HG03045 (cell line): ENCODE results near the gene SCN8A.
"Not testable (repeated sequence)": the region's sequence is repeated elsewhere in the genome, so short reads cannot be mapped to it uniquely, and the experiment has no call there.

Source experiments
- ATAC-seq: cut with Tn5 transposase; IDR thresholded peaks from one replicate; pipeline ENCODE4 v1.9.1; 2021; ENCODE audit warnings: mild to moderate bottlenecking, moderate library complexity; ENCODE audit not compliant: unreplicated experiment

Gene SCN8A

DNA sequence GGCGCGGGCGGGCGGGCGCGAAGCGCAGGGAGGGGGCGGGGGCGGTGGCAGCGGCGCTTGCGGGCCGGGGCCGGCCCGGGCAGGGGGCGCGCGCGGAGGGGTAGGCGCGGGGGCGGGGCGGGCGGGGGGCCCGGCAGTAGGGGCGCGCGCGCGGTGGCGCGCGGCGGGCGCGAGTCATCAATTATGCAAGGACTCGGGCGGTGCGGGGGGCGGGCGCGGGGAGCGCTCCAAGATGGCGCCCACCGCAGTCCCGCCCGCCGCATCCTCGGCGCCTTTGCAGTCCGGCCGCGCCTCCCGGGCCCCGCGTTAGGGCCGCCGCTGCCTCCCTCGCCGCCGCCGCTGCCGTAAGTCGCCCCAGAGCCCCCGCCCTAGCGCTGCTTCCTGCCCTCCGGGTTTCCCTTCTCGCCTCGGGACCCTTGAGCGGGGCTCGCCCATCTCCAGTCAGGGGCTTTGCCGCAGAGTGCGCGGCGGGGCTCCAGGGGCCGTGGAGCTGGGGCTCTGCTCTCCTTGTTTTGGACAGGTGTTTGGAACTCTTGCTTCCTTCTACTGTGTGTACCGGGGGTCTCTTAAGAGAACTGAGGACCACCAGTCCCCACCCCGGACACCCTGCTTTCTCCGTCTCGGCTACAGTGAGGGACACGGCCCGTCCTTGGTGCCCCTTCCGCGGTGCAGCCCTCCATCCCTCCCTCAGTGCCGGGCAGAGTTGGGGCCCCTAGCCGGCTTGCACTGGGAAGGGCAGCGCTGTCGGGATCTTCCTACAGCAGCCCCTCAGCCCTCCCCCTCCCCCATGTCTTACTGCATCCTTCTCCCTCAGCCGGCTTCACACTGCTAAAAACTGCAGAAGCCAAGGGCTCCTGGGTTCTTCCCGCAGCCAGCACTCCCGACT, at the start of gene SCN8A:
TSS of gene SCN8A (plus strand) at position 218 of the 886 bp plus-strand sequence. CDS start 71,585 bp downstream, outside the sequence.
- ATAC-seq: peak; percentile 33

DNA sequence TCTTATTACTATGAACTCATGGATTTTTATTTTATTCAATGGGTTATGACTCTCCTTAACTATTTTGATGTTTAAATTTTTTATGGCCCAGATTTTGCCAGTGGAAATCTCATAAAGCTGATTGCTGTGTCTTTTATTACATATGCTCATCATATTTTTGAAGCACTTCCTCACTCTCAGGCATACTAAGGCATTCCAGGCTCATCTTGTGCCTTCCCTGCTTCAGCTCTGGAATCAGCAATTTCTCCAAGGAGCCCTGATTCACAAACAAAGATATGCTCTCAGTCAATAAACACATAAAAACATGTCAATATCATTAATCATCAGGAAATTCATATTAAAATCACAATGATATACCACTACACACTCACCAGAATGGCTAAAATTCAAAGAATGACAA, 44.9 kb upstream of the SCN8A start:
- no peak for ATAC-seq

DNA sequence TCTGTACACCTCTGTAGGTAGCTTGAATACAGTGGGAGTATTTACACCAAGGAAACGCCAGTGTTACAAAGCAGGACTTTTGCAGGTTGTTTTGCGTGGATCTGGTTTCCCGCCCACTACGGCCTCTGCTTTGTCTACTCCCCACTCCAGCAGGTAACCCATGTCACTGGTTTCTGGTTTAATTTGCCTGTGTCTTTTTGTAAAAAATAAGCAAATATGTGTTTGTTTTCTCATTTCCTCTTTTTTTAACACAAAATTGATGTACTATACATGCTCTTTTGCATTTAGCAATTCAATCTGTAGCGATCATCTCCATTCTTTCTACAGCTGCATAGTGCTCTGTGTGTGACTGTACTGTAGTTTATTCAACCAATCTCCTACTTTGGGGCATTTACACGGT, 43.4 kb upstream of the SCN8A start:
- ATAC-seq: no peak

DNA sequence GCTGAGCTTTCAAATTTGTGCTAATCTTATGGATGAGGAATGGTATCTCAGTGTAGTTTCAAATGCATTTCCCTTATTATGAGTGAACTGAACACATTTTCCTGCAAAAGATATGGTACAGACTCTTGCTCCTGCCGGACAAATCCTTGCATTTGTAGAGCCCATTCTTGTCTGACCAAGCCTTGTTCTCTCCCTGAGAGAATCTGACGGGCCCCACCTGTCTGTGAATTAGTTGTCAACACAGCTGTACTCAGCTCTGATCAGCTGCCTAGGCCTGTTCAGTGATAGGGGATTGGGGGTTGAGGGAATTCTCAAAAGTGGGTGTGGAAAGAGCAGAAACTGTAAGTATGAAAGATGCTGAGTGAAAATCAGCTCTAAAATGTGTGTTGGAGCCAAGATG, 42.8 kb upstream of the SCN8A start:
- no peak for ATAC-seq

DNA sequence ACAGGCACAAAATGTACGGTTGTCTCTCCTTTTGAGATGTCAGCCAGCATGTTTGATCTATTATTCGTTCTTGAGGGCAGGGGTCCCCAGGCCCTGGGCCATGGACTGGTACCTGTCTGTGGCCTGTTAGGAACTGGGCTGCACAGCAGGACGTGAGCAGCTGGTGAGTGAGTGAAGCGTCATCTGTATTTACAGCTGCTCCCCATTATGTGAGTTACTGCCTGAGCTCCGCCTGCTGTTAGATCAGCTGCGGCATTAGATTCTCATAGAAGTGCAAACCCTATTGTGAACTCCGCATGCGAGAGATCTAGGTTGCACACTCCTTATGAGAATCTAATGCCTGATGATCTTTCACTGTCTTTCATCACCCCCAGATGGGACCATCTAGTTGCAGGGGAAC, 41.4 kb upstream of the SCN8A start:
- ATAC-seq: no peak

DNA sequence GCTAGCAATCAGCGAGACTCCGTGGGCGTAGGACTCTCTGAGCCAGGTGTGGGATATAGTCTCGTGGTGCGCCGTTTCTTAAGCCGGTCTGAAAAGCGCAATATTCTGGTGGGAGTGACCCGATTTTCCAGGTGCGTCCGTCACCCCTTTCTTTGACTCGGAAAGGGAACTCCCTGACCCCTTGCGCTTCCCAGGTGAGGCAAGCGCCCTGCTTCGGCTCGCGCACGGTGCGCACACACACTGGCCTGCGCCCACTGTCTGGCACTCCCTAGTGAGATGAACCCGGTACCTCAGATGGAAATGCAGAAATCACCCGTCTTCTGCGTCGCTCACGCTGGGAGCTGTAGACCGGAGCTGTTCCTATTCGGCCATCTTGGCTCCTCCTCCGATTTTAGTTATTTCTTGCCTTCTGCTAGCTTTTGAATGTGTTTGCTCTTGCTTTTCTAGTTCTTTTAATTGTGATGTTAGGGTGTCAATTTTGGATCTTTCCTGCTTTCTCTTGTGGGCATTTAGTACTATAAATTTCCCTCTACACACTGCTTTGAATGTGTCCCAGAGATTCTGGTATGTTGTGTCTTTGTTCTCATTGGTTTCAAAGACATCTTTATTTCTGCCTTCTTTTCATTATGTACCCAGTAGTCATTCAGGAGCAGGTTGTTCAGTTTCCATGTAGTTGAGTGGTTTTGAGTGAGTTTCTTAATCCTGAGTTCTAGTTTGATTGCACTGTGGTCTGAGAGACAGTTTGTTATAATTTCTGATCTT, 22.6 kb upstream of the SCN8A start:
- ATAC-seq: not testable (repeated sequence)

DNA sequence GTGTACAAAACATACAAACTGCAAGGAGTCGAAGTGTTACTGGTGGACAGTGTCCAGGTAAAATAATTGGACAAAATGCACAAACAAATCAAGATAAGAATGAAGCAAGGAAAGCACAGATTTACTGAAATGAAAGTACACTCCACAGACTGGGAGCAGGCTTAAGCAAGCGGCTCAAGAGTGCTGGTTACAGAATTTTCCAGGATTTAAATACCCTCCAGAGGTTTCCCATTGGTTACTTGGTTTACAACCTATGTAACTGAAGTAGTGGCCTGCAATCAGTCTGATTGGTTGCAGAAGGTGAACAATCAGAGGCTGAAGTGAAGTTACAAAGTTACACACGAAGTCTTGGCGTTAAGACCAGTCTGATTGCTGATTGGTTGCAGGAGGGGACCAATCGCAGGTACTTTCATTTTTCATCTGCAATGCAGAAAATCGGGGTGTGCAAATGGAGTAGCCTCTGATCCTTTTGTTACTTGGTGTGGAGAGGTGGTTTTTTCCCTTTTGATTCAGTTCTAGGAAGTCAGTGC, 11.6 kb upstream of the SCN8A start:
- ATAC-seq: no peak

DNA sequence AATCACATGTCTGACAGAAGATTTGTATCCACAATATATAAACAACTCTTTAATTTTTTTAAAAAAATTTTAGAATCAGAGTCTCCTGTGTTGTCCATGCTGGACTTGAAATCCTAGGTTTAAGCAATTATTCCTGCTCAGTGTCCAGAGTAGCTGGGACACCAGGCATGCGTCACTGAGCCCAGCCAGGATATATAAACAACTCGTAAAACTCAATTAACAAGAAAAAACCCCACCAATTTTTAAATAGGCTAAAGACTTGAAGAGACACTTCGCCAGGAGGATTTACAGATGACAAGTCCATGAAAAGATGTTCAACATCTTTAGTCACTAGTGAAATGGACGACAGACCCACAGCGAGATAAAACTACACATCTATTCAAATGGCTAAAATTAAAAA, 2.0 kb upstream of the SCN8A start:
- ATAC-seq: no peak

DNA sequence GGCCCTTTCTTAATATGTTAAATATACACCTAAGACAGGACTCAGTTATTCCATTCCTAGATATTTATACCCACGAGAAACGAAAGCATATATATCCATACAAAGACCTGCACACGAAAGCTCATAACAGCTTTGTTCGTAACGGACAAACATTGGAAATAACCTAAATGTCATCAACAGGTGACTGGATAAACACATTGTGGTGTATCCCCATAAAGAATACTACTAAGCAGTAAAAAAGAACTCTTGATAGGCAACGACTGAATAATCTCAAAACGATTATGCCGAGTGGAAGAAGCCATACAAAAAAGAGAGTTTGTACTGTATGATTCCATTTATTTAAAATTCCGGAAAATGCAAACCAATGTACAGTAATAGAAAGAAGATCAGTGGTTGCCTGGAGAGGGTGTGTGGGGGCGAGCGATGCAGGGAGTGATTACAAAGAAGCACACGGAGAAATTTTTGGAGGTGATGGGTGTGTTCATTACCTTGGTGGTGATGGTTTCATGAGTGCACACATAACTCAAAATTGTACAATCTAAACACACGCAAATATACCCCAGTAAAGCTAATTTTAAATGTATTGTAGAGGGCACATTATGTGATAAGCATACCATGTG, 1.4 kb upstream of the SCN8A start:
- no peak for ATAC-seq

DNA sequence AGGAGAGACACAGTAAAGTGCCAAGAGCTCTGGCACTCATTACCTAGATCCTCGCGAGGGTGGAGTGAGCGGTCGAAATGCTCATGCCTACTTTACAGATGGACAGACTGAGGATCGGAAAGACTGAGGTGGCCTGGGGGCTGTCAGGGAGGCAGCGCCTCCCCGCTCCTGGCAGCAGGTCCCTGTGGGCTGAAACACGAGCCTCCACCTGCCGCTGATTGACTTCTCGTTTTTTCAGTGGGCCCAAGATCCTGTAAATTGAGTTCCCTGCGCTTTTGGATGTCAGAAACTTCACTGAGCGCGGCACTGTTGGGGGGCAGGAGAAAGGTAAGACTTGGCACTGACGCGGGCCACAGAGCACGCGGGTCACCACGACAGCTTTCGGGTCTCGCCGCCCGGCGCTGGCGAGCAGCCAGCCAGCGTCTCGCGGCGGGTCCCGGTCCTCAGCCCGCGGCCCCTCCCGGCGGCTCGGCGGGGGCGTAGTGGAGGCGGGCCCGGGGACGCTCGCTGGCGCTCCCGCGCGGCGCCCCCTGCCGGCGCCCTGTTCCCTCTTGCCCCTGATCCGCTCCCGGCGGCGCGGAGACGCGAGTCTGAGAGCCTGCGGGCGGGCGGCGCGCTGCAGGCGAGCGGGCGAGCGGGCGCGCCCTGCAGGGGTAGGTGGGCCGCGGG, 552 bp upstream of the SCN8A start:
- ATAC-seq: peak; percentile 66

DNA sequence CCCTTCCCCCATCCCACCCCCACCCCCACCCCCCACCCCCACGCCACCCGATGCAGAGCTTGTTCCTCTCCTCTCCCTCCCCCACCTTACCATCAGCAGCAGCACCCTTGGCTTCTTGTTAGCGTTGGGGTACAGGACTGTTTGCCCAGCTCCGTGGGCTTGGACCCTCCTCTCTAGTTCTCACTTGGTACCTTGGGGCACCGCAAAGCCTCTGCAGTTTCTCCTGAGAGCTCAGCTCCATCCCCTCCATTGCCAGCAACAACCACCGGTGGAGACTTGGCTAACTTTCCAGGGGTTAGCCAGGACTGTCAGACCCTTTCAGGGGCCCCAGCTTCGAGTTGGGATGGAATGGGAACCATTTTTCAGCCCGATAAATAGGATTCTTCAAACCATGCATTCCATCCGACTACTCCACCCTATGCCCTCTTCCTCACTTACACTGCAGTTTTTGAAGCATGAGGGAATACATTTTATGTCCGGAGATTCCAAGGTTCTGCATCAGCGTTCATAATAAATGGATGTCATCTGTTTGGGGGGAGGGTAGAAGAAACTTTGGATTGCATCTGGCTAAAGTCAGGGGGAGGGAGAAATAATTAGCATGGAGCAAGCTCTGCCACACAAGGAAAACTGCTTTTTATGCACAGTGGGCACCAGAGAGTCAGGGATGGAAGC, 1.1 kb downstream of the SCN8A start:
- ATAC-seq: no peak

DNA sequence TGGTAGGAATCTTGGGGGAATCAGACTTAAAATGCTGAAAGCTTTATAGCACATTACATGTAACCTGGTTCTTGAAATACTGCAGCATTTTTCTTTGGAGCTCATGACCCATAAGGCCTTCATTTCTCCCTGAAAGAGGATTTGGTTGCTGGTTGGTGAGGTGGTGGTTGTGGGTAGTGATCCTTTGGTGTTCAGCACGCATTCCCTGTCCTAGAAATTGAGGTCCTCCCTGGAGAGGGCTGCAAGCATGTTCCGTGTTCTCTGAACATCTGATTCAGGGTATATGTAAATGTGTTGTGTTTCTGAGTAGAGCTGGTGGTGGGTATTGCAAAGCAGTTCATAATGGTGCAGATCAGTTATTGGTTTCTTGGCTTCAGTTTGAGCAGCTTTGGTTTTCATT, 2.0 kb downstream of the SCN8A start:
- ATAC-seq: no peak

DNA sequence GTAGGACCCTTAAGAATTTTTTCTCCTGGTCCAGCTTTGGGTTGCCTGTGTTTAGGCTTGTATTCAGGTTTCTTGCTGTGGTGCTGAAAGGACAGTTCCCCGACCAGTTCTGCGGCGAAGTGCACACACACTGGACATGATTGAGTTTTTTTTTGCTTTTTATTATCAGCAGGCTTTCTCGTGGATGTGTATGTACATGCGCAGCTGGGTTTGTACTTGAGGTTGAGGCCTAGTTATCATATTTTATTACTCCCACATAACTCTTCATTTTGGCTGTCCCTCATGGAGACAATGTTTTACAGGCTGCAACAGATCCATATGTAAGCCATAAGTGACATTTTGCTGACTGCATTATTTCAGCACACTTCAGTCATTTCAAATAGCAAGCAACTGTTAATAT, 2.5 kb downstream of the SCN8A start:
- ATAC-seq: no peak

DNA sequence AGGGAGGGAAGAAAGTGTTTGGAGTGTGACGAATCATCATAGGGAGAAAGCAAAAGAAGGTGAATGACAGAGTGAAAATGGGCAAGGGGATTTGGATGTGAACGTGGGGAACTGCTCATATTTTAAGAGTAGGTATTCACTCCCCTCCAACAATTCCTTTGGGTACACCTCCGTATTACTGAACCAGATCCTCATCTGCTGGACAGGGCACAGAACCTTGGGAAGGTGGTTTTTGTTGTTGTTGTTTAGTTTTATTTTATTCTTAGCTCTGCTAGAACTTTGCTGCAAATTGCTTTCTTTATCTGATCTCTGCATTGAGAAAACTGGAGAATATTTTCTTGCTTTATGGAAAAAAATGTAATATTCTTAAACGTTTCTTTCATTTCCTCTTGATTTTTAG, 7.1 kb downstream of the SCN8A start:
- no peak for ATAC-seq

DNA sequence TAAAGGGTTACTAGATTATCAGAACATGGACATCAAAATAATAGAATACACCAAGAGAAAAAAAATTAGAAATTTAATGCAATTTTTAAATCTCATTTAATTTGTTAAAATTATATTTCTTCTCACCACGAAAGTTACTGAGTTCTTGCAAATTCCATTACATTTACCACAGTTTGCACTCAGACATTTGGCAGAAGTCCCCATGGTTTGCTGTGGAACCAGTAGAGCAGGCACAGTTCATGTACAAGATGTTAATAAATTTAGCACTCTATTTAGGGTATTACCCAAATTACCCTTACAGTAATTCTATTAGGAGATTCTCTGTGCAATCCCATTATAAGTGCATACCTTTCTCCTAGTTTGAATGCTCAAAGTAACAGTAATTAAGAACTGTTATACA, 9.7 kb downstream of the SCN8A start:
- ATAC-seq: no peak

DNA sequence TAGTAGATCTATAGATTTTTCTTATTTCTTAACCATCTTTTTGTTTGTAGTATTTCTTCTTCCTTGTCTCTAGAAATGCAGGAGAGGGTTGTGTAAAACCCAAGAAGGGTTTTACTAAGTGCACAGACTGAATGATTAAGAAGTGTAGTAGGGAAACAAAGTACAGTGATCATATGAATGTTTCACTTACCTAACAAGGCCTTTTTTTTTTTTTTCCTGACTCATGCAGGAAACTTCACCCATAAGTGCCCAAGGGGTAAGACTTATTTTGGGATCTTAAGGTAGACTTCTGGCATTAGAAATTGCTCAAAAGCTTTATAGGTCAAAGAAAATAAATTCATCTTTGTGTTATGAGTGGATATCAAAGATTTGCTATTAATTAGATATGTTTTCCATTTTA, 10.2 kb downstream of the SCN8A start:
- ATAC-seq: no peak

DNA sequence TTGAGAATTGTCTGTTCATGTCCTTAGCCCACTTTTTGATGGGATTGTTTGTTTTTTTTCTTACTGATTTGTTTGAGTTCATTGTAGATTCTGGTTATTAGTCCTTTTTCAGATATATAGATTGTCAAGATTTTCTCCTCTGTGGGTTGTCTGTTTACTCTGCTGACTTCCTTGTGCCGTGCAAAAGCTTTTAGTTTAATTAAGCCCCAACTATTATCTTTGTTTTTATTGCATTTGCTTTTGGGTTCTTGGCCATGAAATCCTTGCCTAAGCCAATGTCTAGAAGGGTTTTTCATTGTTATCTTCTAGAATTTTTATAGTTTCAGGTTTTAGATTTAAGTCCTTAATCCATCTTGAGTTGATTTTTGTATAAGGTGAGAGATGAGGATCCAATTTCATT, 14.9 kb downstream of the SCN8A start:
- ATAC-seq: not testable (repeated sequence)

DNA sequence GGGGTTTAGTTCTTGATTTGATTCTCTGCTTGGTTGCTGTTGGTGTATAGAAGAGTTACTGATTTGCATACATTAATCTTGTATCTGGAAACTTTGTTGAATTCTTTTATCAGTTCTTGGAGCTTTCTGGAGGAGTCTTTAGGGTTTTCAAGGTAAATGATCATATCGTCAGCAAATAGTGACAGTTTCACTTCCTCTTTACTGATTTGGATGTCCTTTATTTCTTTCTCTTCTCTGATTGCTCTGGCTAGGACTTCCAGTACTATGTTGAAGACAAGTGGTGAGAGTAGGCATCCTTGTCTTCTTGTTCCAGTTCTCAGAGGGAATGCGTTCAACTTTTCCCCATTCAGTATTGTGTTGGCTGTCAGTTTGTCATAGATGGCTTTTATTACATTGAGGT, 16.2 kb downstream of the SCN8A start:
- ATAC-seq: not testable (repeated sequence)

DNA sequence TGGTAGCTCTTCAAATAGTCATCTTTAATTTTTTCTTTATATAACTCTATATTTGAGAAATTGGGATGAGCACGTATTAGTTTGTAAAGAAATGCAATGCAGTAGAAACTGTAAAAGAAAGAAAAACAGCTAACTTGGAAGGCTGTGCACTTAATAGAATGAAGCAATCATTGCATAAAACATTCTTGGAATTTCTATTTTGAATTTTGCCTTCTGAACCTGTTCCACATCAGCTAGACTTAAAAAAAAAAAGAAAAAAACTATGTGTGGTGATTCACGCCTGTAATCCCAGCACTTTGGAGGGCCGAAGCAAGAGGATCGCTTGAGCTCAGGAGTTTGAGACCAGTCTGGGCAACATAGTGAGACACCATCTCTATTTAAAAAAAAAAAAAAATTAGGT, 29.4 kb downstream of the SCN8A start:
- no peak for ATAC-seq

DNA sequence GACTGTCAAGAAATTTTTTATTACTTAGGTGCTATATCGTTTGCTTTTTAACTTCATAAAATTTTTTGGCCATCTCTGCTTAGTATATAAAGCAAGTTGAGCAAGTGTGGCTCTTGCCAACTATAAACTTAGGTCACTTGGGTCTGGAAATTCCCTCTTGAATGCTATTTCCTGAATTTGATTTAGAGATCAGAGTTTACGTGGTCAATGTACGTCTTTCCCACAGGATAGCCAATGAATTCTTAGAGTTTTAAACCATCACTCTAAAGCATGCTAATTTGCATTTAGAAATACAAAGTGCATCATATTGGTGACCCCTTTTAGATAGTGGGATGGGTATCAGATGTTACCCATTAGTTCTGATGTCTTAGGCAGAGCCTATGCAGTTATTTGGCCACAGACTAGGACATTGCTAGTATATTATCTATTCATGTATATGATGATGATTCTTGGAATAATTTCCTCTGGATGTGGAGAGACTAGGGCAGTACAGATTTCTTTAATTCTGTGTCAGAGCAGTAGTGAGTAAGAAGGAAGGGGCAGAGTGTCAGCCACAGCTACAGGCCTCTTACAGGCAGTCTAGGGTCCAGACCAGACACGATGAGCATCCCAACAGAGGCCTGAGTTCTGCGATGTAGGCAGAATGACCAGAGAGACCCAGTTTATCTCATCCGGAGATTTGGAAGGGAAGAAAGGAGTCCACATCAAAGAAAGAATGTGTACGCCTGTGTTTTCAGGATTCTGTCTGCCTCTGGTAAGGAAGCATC, 30.3 kb downstream of the SCN8A start:
- no peak for ATAC-seq
